HG03064 (cell line): ENCODE results near the gene DVL3.
"Not testable (repeated sequence)": the region's sequence is repeated elsewhere in the genome, so short reads cannot be mapped to it uniquely, and the experiment has no call there.

ENCODE experiments used
- ATAC-seq: cut with Tn5 transposase; IDR thresholded peaks from one replicate; pipeline ENCODE4 v1.9.1; 2021; ENCODE audit warnings: low read depth; ENCODE audit not compliant: unreplicated experiment

DVL3 gene

DNA sequence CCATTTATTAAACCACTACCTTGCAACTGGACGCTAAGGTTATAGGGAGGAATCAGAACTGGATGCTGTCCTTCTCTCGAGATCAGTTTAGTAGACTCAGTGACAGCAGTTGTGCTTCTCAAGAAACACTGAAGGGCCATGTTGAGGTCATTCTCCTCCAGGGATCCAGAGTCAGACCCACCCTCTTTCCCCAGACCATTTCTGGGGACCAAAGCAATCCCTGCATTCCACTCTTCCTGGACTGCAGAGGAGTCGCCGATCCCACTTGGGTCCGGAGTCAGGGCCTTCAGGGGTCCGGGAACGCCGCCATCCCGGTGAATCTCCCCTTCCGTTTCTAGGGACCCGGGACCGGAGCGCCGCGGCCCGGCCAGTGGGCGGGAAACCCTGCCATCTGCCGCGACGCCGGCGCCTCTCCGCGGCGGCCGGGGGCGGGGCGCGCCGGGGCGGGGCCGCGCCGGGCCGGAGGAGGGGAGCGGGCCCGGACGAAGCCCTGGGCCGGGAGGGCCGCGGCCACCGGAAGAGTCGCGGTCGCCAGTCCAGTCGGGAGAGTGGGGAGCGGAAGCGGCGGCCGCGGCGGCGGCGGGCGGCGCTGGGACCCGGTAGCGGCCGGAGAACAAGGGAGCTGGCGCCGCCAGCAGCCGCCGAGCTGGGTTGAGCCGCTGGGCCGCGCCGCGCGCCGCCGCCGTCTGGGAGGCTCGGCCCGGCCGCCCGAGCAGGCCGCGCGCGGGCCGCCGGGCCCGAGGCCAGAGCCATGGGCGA, at the start of gene DVL3:
DVL3 (plus strand) TSS at position 493 of the 759 bp plus-strand sequence; CDS start at position 752, 259 bp downstream.
- ATAC-seq: peak; percentile 76

DNA sequence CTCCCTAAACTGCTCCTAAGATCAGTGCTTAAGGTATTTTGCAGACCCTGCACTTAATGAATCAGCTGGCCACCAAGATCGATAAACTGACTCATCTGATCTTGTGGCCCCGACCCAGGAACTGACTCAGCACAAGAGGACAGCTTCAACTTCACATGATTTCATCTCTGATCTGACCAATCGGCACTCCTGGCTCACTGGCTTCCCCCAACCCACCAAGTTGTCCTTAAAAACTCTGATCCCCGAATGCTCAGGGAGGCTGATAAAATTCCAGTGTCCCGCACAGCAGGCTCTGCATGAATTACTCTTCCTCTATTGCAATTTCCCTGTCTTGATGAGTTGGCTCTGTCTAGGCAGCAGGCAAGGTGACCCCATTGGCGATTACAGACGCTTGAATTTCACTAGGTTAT, 44.9 kb upstream of the DVL3 start:
- ATAC-seq: no peak

DNA sequence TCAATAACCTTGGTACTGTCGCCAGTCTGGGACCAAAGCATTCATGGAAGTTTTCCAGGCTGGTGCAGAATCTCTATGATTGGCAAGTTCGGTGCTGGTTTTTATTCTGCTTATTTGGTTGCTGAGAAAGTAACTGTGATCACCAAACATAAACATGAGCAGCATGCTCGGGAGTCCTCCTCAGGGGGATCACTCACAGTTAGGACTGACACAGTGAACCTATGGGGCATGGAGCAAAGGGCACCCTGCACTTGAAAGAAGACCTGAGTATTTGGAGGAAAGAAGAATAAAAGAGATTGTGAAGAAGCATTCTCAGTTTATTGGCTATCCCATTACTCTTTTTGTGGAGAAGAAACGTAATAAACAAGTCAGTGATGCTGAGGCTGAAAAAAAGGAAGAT, 39.2 kb upstream of the DVL3 start:
- ATAC-seq: no peak

DNA sequence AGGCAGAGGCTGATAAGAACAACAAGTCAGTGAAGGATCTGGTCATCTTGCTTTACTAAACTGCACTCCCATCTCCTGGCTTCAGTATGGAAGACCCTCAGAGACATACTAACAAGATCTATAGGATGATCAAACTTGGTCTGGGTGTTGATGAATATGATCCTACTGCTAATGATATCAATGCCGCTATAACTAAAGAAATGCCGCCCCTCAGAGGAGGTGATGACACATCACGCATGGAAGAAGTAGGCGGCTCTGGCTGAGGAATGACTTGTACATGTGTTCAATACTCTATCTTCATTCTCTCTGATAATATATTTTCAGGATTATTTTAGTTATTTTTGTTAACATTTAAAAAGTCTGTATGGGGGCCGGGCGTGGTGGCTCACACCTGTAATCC, 37.5 kb upstream of the DVL3 start:
- ATAC-seq: no peak

DNA sequence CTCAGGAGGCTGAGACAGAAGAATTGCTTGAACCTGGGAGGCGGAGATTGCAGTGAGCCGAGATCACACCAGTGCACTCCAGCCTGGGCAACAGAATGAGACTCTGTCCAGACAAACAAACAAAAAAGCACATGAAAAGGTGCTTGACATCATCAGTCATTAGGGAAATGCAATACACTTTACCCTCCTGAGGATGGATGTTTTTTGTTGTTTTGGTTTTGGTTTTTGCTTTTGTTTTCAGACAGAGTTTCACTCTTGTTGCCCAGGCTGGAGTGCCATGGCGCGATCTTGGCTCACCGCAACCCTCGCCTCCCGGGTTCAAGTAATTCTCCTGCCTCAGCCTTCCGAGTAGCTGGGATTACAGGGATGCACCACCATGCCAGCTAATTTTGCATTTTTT, 34.1 kb upstream of the DVL3 start:
- ATAC-seq: not testable (repeated sequence)

DNA sequence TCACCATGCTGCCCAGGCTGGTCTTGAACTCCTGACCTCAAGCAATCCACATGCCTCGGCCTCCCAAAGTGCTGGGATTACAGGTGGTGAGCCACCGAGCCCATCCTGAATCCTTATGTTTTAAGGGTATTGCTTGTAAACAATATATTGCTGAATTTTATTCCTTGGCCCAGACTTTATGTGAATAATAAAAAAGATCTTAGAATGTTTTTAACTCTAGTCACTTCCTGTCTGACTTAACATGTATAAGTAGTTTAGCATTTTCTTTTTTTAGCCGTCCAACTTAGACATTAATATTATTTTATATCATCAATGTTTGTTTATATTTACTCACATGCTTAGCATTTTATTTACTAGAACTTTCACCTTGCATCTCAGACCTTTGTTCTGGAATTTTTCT, 29.2 kb upstream of the DVL3 start:
- no peak for ATAC-seq

DNA sequence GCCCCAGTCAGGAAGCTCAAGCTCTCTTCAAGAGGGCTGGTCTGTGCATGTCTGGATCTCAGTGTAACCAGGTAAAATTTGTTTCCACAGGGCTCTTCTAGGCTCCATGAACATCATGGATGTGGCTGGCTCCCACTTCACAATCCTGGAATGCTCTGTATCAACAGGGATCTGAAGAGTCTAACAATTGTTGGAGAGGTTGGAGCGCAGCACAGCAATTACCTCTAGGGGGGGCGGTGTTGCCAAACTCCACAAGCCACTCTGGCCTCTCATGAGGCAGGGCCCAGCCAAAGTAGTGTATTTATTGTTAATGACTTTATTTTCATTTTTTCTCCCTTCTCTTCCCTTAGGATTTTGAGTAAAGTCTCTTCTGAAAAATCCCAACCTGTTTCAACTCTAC, 26.2 kb upstream of the DVL3 start:
- no peak for ATAC-seq

DNA sequence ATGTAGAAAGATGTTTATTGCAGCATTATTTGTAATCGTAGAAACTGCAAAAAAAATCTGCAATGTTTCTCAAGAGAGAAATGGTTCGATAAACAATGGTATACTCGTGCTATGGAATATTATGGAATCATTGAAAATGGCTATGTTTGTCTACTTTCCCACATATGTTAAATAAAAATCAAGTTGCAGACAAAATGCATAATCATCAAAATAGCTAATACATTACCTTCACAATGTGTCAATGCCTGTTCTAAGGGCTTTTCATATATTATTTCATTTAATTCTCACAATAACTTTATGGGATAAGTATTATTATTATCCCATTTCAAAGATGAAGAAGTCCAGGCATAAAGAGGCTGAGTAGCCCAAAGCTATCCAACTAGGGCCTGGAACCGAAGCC, 22.2 kb upstream of the DVL3 start:
- ATAC-seq: no peak

DNA sequence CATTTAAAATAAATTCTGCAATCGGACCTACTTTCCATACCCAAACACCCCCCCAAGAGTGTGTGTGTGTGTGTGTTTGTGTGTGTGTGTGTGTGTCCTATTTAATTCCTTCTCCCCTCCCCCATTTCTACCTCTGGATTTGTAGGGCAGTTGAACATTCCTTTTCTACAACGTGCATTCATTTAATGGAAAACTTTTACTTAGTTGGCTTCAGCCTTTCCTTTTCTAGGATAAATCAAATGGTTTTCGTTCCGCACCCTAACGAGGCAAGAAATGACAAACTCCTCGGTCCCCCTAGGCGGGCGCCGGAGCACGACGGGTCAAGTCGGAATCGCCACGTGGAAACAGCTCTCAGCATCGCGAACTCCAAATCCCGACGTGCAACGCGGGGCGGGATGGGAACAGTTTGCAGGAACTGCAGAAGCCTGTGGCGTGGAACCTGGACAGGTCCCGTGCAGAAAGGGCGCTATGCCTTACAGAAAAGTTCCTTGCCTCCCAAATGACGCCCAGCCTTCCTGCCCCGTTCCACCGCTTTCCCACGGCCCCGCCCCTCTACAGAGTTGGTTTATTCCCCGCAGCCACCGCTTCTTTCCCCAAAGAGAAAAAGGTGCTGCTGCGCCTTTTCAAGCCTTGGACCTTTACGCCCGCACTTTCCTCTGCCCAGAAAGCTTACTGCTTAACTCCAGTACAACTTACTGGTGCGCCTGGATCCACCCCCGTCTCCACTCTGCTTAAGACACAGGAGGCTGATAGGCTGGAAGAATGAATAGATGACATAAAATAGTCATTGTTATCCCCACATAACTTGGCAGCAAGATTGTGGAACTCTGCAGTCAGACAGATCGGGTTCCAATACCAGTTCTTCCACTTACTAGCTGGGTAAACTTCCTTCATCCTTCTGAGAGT, 21.1 kb upstream of the DVL3 start:
- ATAC-seq: no peak

DNA sequence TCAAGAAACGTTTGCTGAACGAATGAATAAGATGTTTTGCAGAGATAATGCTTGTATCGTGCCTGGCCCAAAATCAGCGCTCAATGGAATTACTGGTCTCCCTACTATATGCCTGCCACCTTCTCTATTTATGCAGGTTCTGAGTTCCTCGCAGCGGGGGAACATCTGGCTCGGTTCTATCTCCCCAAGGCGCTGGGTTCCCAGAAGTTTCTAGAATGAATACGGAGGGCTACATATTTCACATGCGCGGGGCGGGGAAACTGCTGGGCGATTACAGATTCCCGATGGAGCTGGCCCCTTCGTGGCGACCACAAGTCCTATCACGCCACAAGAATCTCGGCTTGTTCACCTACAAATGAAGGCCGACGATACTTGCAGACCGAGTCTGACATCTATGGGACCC, 20.4 kb upstream of the DVL3 start:
- ATAC-seq: peak; percentile 19

DNA sequence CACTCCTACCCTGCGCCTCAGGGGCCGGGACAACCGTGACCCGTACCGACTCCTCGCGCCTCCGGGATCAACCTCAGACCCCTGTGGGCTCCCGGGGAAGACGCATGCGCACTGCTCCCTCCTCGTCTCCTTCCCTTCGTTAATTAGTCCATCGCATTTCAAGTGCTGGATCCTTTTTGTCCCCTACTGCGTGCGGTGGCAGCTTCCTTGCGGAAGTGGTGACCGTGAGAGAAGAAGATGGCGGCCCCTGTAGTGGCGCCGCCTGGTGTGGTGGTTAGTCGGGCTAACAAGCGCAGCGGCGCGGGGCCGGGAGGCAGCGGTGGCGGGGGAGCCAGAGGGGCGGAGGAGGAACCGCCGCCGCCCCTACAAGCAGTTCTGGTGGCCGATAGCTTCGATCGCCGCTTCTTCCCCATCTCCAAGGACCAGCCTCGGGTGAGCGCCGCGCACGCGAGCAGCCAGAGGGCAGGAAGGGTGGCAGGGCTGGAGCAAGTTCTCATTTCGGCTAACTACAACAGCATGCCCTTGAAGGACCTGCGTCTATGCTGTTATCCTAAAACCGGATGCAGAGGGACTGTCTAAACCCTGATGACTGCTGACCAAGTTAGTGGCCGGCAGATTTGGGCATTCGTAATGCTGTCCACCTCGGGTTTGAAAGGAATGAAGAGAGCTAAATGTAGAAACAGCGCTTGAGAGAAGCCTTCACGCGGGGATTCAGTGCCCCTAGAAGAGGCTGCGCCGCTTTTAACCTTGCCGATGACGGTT, 19.8 kb upstream of the DVL3 start, which contains the start of gene EIF2B5:
EIF2B5 (plus strand) TSS at position 210 of the 762 bp plus-strand sequence; CDS start at position 238, 28 bp downstream.
- peak; percentile 87 for ATAC-seq

DNA sequence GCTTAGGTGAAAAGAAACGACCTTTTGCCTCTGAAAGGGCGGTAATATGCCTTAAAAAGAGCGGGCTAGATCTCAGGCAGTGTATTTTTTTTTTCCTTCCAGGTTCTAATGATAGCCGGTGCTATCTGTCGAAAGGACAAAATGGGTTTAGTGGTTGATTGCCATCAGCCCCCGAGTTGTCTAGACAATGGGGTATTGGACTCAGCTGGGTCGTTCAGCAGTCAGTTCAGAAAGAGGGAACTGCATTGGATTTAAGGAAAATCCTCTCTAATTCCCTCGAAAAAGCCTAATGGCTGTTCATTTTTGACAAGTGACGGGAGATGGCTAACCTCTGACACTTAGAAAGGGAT, 19.3 kb upstream of the DVL3 start:
- no peak for ATAC-seq

DNA sequence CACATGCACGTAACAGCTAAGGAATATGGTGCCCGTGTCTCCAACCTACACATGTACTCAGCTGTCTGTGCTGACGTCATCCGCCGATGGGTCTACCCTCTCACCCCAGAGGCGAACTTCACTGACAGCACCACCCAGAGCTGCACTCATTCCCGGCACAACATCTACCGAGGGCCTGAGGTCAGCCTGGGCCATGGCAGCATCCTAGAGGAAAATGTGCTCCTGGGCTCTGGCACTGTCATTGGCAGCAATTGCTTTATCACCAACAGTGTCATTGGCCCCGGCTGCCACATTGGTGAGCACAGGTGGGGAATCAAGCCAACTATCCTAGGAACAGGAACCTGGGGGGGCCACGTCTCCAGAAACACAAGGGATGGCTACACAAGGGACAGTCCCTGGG, 14.7 kb upstream of the DVL3 start:
- ATAC-seq: no peak

DNA sequence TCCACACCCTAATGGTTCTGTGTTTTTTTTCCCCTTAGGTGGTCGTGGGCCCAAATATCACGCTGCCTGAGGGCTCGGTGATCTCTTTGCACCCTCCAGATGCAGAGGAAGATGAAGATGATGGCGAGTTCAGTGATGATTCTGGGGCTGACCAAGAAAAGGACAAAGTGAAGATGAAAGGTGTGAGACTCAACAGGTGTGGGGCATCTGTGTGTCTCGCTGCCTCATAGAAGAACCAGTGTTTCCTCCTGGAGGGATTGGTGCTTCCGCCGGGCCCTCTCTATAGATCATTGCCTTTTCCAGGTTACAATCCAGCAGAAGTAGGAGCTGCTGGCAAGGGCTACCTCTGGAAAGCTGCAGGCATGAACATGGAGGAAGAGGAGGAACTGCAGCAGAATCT, 13.0 kb upstream of the DVL3 start:
- ATAC-seq: no peak

DNA sequence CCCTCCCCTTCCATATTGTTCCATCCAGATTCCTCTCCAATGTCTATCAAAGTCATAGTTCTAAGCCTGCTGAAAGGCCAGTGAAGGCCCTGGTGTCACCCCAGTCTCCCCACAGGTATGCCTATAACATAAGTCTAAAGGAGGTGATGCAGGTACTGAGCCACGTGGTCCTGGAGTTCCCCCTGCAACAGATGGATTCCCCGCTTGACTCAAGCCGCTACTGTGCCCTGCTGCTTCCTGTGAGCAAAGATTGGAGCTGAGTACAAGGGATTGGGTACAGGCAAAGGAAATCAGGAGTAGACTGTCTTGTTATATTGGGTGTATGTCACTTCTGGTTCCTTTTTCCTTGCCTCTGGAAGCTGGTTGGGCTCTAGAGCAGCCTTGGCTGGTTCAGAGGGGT, 11.8 kb upstream of the DVL3 start:
- no peak for ATAC-seq

DNA sequence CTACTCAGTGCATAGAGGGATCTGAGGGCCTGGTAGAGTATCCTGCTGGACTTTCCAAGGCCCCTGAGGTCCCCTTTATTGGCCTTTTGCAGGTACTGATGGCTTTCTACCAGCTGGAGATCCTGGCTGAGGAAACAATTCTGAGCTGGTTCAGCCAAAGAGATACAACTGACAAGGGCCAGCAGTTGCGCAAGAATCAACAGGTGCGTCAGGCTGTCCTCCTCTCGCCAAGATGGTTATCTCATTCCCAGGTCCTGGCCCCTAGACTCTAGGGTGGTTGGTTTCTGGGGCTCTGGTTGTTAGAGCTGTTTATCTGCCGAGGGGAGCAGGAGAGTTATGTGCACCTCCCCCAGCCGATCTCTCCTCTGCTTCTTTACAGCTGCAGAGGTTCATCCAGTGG, 10.7 kb upstream of the DVL3 start:
- ATAC-seq: no peak

DNA sequence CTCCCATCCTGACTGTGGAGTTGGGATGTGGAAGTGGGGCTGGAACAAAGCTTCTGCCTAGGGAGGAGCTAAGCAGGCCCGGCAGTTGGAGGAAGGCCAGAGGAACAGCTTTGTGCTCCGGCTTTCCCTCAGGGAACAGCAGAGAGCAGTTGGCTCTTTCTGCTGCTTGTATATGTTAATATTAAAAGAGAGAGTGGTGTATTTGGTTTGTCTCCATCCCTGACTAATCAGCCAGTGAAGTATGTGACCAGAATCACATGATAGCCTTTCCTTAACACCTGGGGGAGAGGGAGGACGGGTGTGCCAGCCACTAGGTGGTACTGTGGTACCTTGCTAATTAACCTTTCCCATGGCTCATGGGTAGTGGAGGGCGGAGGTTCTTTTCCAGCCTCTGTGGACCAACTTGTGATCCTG, 10.1 kb upstream of the DVL3 start:
- no peak for ATAC-seq

DNA sequence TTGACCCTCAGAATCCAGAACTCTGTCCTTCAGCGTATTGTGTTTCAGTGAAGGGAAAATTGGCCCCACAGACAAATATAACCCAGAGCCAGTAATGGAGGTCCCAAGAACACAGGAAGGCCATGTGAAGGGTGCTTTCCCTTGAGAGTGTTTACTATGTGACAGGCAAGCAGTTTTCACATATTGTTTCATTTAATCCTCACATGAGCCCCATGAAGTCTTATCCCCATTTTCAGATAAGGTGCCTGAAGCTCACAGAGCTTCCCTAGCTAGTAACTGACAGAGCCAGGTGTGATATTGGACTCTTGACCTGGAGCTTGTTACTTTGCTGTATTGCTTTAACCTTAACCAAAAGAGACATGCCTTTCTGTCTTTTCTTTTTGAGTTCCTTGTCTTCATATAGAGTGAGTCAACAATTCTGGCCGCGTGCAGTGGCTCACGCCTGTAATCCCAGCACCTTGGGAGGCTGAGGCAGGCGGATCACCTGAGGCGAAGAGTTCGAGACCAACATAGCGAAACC, 9.4 kb upstream of the DVL3 start:
- ATAC-seq: no peak

DNA sequence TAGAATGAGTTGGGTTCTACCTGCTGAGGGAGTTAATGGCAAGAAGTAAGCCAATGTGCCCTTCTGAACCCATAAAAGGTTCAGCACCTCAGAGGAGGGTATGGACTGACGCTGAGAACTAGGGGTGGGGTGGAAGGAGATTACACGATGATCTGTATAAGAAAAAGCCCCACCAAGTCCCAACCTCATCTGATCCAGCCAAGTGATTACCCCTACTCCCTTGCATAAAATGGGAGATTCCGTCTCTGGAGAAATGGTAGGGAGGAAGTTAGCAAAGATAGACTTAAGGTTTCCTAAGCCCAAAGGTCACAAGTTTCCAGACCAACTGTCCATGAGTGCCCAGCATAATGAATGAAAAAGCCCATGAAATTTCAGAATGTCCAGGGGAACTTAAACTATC, 7.1 kb upstream of the DVL3 start:
- no peak for ATAC-seq

DNA sequence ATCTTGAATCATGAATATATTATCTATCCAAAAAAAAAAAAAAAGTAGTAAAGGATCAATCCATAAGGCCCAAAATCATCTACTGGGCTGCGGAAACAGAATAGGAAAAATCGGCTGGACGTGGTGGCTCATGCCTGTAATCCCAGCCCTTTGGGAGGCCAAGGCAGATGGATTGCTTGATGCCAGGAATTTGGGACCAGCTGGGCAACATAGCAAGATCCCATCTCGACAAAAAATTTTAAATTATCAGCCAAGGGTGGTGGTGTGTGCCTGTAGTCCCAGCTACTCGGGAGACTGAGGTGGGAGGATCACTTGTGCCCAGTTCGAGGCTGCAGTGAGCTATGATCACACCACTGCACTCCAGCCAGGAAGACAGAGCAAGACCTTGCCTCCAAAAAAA, 6.1 kb upstream of the DVL3 start:
- ATAC-seq: no peak

DNA sequence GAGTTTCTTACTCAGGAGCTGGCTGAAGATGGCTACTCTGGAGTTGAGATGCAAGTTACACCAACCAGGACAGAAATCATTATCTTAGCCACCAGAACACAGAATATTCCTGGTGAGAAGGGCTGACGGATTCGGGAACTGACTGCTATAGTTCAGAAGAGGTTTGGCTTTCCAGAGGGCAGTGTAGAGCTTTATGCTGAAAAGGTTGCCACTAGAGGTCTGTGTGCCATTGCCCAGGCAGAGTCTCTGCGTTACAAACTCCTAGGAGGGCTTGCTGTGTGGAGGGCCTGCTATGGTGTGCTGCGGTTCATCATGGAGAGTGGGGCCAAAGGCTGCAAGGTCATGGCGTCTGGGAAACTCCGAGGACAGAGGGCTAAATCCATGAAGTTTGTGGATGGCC, 5.4 kb upstream of the DVL3 start:
- ATAC-seq: not testable (repeated sequence)
